Measurements from ENCODE around the gene GLYATL1B. TPM values are rescaled to one million over a fixed set of nuclear protein-coding genes. Genes with fewer than 3 reads are reported as not detected.

GLYATL1B gene
- total and polyA plus RNA-seq, 2 of the 8 experiments (the other 6 are each of a cell fraction or from before 2014, with no cell fraction given) = not detected

DNA sequence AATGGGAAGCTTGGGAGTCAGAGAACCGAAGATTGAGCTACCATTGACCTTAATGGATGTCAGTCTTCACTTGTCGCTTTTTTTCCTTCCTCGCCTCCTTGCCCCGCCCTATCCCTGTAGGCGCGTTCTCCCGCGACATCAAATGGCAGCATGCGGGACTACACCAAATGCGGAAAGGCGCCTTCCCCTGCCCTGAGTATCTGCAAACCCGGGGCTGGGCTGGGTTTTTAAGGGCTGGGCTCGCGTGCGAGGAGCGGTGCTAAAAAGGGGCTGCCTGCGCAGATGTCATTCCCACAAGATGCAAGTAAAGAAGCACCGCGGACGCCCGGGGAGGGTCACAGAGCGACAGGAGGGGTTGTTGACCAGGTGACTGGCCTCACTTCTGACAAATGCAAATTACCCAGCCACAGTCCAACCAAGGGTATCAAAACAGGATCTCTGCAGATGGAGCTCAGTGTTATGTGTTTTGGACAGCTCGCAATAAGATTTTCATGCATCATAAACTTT is 16.2 kb downstream of the GLYATL1B start (continued):
- TF ChIP-seq, protein P1, sequence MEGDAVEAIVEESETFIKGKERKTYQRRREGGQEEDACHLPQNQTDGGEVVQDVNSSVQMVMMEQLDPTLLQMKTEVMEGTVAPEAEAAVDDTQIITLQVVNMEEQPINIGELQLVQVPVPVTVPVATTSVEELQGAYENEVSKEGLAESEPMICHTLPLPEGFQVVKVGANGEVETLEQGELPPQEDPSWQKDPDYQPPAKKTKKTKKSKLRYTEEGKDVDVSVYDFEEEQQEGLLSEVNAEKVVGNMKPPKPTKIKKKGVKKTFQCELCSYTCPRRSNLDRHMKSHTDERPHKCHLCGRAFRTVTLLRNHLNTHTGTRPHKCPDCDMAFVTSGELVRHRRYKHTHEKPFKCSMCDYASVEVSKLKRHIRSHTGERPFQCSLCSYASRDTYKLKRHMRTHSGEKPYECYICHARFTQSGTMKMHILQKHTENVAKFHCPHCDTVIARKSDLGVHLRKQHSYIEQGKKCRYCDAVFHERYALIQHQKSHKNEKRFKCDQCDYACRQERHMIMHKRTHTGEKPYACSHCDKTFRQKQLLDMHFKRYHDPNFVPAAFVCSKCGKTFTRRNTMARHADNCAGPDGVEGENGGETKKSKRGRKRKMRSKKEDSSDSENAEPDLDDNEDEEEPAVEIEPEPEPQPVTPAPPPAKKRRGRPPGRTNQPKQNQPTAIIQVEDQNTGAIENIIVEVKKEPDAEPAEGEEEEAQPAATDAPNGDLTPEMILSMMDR (IDR thresholded peaks at IDR 0.05; ENCODE audit: control extremely low read depth in 1 of 3, insufficient read depth in 1 of 3, low read depth in 1 of 3, low read length in 3 of 3) = peak; percentile 63 to 65 (median 63)
- TF ChIP-seq BCL11A (IDR thresholded peaks at IDR 0.05; ENCODE audit: low read depth in 2 of 2, low read length in 2 of 2) (no peak), PHF8 (conservative IDR thresholded peaks at IDR 0.05; ENCODE audit: low read depth, low read length) (no peak), SUZ12 (IDR thresholded peaks at IDR 0.05; ENCODE audit: low read length) (no peak), ZNF274 (IDR thresholded peaks at IDR 0.05; ENCODE audit: borderline replicate concordance, extremely low read depth, low read length) (no peak), TCF12 (IDR thresholded peaks at IDR 0.05; ENCODE audit: low read depth, low read length) (no peak), EZH2 (IDR thresholded peaks at IDR 0.05; ENCODE audit: low read depth, low read length, severe bottlenecking) (no peak), CREB1 (IDR thresholded peaks at IDR 0.05) (peak; percentile 72), YY1 (IDR thresholded peaks at IDR 0.05; ENCODE audit: low read depth, low read length) (no peak; the same call in 1 of the 2 replicates), CBX5 (IDR thresholded peaks at IDR 0.05; ENCODE audit: low read depth, low read length) (no peak), POLR2AphosphoS5 (IDR thresholded peaks at IDR 0.05; ENCODE audit: low read depth, low read length) (0 out of 2 replicates have a peak, but pooled peaks have one; percentile 43), HDAC2 (IDR thresholded peaks at IDR 0.05; ENCODE audit: borderline replicate concordance in 1 of 2, low read depth in 2 of 2, low read length in 2 of 2) (no peak), NRF1 (IDR thresholded peaks at IDR 0.05; ENCODE audit: low read depth, low read length) (no peak), SIN3A (conservative IDR thresholded peaks at IDR 0.05 in 1 of 2, IDR thresholded peaks at IDR 0.05 in 1 of 2; ENCODE audit: low read depth in 1 of 2, low read length in 2 of 2) (no peak), JUN (IDR thresholded peaks at IDR 0.05; ENCODE audit: low read depth, low read length) (no peak), RAD21 (IDR thresholded peaks at IDR 0.05 in 1 of 2, conservative IDR thresholded peaks at IDR 0.05 in 1 of 2; ENCODE audit: low read depth in 2 of 2, low read length in 2 of 2) (peak; percentile 66 to 78), TAF7 (optimal IDR thresholded peaks at IDR 0.05; ENCODE audit: borderline replicate concordance, low read depth, low read length) (no peak)
- TF ChIP-seq, protein P2, sequence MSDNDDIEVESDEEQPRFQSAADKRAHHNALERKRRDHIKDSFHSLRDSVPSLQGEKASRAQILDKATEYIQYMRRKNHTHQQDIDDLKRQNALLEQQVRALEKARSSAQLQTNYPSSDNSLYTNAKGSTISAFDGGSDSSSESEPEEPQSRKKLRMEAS (IDR thresholded peaks at IDR 0.05) = peak; percentile 82
- TF ChIP-seq, protein P3, sequence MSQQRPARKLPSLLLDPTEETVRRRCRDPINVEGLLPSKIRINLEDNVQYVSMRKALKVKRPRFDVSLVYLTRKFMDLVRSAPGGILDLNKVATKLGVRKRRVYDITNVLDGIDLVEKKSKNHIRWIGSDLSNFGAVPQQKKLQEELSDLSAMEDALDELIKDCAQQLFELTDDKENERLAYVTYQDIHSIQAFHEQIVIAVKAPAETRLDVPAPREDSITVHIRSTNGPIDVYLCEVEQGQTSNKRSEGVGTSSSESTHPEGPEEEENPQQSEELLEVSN (IDR thresholded peaks at IDR 0.05) = peak; percentile 76

Measured in H1 (cell line).